ENCODE data around the gene OR11H6. TPM values are rescaled to one million over a fixed set of nuclear protein-coding genes. Genes with fewer than 3 reads are reported as not detected.
"Not testable (repeated sequence)": the region's sequence is repeated elsewhere in the genome, so short reads cannot be mapped to it uniquely, and the experiment has no call there.

Gene OR11H6
- total RNA-seq, 1 experiment from 2014 or later: not detected

GRCh38 chr14:20191396-20191795 is 32.1 kb upstream of the OR11H6 start:
- no peaks in the 10 kb centered on the region for H3K9me3 ChIP-seq (ENCODE audit: low read depth, low read length, poor library complexity, severe bottlenecking)
- BruUV-seq (replicated peaks): no TSS peak
- no peak overlapping the region for H3K27ac ChIP-seq (ENCODE audit: low read depth, low read length, poor library complexity, severe bottlenecking)
- no peaks in the 10 kb centered on the region for H3K36me3 ChIP-seq (ENCODE audit: insufficient read depth, low read length, poor library complexity, severe bottlenecking)
- intact Hi-C loops (cut with micrococcal nuclease; ENCODE audit: unreplicated experiment): no loop called here
- CTCF ChIA-PET: no interaction called here
- TF ChIP-seq CTCF (conservative IDR thresholded peaks at IDR 0.05; ENCODE audit: low read depth, low read length) (no peak), EZH2 (IDR thresholded peaks at IDR 0.05; ENCODE audit: borderline replicate concordance, low read depth, low read length, poor library complexity, severe bottlenecking) (no peak)
- no peak overlapping the region for H3K4me3 ChIP-seq (ENCODE audit: low read depth, low read length, poor library complexity, severe bottlenecking)
- POLR2A ChIA-PET (ENCODE audit: low non-redundant PET): no interaction called here
- no peak for DNase-seq (ENCODE audit: low spot score)
- peaks cover 19% of the 10 kb centered on the region for H3K27me3 ChIP-seq (replicated peaks; ENCODE audit: insufficient read depth, low read depth, low read length, poor library complexity)
- no peaks in the 10 kb centered on the region for H3K4me1 ChIP-seq (ENCODE audit: insufficient read depth, low read length, poor library complexity, severe bottlenecking)

GRCh38 chr14:20194101-20194500 is 29.4 kb upstream of the OR11H6 start:
- H3K27ac ChIP-seq (ENCODE audit: low read depth, low read length, poor library complexity, severe bottlenecking): no peak overlapping the region
- peaks cover 19% of the 10 kb centered on the region for H3K27me3 ChIP-seq (replicated peaks; ENCODE audit: insufficient read depth, low read depth, low read length, poor library complexity)
- no peaks in the 10 kb centered on the region for H3K4me1 ChIP-seq (ENCODE audit: insufficient read depth, low read length, poor library complexity, severe bottlenecking)
- BruUV-seq (replicated peaks): no TSS peak
- no peak overlapping the region for H3K4me3 ChIP-seq (ENCODE audit: low read depth, low read length, poor library complexity, severe bottlenecking)
- ChIA-PET CTCF (no interaction called here), POLR2A (ENCODE audit: low non-redundant PET) (no interaction called here)
- no peak for DNase-seq (ENCODE audit: low spot score)
- no peak for TF ChIP-seq EZH2 (IDR thresholded peaks at IDR 0.05; ENCODE audit: borderline replicate concordance, low read depth, low read length, poor library complexity, severe bottlenecking)
- no peak for TF ChIP-seq CTCF (conservative IDR thresholded peaks at IDR 0.05; ENCODE audit: low read depth, low read length)
- H3K9me3 ChIP-seq (ENCODE audit: low read depth, low read length, poor library complexity, severe bottlenecking): no peaks in the 10 kb centered on the region
- H3K36me3 ChIP-seq (ENCODE audit: insufficient read depth, low read length, poor library complexity, severe bottlenecking): no peaks in the 10 kb centered on the region
- intact Hi-C loops (cut with micrococcal nuclease; ENCODE audit: unreplicated experiment): no loop called here

GRCh38 chr14:20195170-20195569 is 28.3 kb upstream of the OR11H6 start:
- H3K9me3 ChIP-seq (ENCODE audit: low read depth, low read length, poor library complexity, severe bottlenecking); POLR2A ChIA-PET (ENCODE audit: low non-redundant PET); CTCF ChIA-PET: not testable (repeated sequence)

GRCh38 chr14:20195911-20196310 is 27.6 kb upstream of the OR11H6 start:
- CTCF ChIA-PET: no interaction called here

More at GRCh38 chr14:20195170-20195569, 28.3 kb upstream of the OR11H6 start:
- H3K36me3 ChIP-seq (ENCODE audit: insufficient read depth, low read length, poor library complexity, severe bottlenecking); intact Hi-C loops (cut with micrococcal nuclease; ENCODE audit: unreplicated experiment); BruUV-seq (replicated peaks); DNase-seq (ENCODE audit: low spot score); H3K27ac ChIP-seq (ENCODE audit: low read depth, low read length, poor library complexity, severe bottlenecking); H3K4me3 ChIP-seq (ENCODE audit: low read depth, low read length, poor library complexity, severe bottlenecking); H3K4me1 ChIP-seq (ENCODE audit: insufficient read depth, low read length, poor library complexity, severe bottlenecking): not testable (repeated sequence)
- H3K27me3 ChIP-seq (replicated peaks; ENCODE audit: insufficient read depth, low read depth, low read length, poor library complexity): peaks cover 22% of the 10 kb centered on the region

More at GRCh38 chr14:20195911-20196310, 27.6 kb upstream of the OR11H6 start:
- no peaks in the 10 kb centered on the region for H3K4me1 ChIP-seq (ENCODE audit: insufficient read depth, low read length, poor library complexity, severe bottlenecking)
- H3K9me3 ChIP-seq (ENCODE audit: low read depth, low read length, poor library complexity, severe bottlenecking): no peaks in the 10 kb centered on the region
- peaks cover 24% of the 10 kb centered on the region for H3K27me3 ChIP-seq (replicated peaks; ENCODE audit: insufficient read depth, low read depth, low read length, poor library complexity)
- BruUV-seq (replicated peaks): no TSS peak
- H3K4me3 ChIP-seq (ENCODE audit: low read depth, low read length, poor library complexity, severe bottlenecking): no peak overlapping the region
- intact Hi-C loops (cut with micrococcal nuclease; ENCODE audit: unreplicated experiment): no loop called here
- H3K36me3 ChIP-seq (ENCODE audit: insufficient read depth, low read length, poor library complexity, severe bottlenecking): no peaks in the 10 kb centered on the region
- H3K27ac ChIP-seq (ENCODE audit: low read depth, low read length, poor library complexity, severe bottlenecking): no peak overlapping the region
- no peak for DNase-seq (ENCODE audit: low spot score)
- POLR2A ChIA-PET (ENCODE audit: low non-redundant PET): no interaction called here
- TF ChIP-seq CTCF (conservative IDR thresholded peaks at IDR 0.05; ENCODE audit: low read depth, low read length) (no peak), EZH2 (IDR thresholded peaks at IDR 0.05; ENCODE audit: borderline replicate concordance, low read depth, low read length, poor library complexity, severe bottlenecking) (no peak)
